SU-DHL-6 (cell line): Measurements from ENCODE around the gene TMEM42.
"Not testable (repeated sequence)": the region's sequence is repeated elsewhere in the genome, so short reads cannot be mapped to it uniquely, and the experiment has no call there.

Source experiments
- H2AFZ ChIP-seq: fragments of 200-600 bp; sonication (generic); 2 replicates; pipeline ENCODE4 v1.6.1; 2014; ENCODE audit warnings: low read depth, mild to moderate bottlenecking, moderate library complexity, mixed read lengths, antibody characterized with exemption, low read length; ENCODE audit not compliant: severe bottlenecking
- H3F3A ChIP-seq: fragments of 200-600 bp; shearing (Covaris generic); 2 replicates; pipeline ENCODE4 v1.6.0; 2016; ENCODE audit warnings: antibody characterized with exemption, mild to moderate bottlenecking; ENCODE audit not compliant: insufficient read depth
- H3K27ac ChIP-seq: fragments of 200-600 bp; sonication (generic); 2 replicates; pipeline ENCODE4 v1.5.1; 2016; ENCODE audit warnings: low read depth, mild to moderate bottlenecking, low read length, moderate library complexity, mixed read lengths
- H3K27me3 ChIP-seq: fragments of 200-600 bp; sonication (generic), shearing (Covaris generic); 2 replicates; pipeline ENCODE4 v1.6.0; 2014; ENCODE audit warnings: mild to moderate bottlenecking, low read length
- H3K36me3 ChIP-seq: fragments of 200-600 bp; sonication (generic); 2 replicates; pipeline ENCODE4 v1.6.1; 2014; ENCODE audit warnings: mild to moderate bottlenecking, low read length, mixed read lengths
- H3K4me2 ChIP-seq: fragments of 300-600, 200-600 bp; shearing (Covaris generic), sonication (generic); 2 replicates; pipeline ENCODE4 v1.6.0; 2014; ENCODE audit warnings: low read length, low read depth, mild to moderate bottlenecking; ENCODE audit not compliant: poor library complexity, severe bottlenecking
- H3K4me3 ChIP-seq: fragments of 200-600 bp; sonication (generic); 2 replicates; pipeline ENCODE4 v1.5.1; 2014; ENCODE audit warnings: antibody characterized with exemption, low read length, mild to moderate bottlenecking, mixed read lengths; ENCODE audit not compliant: insufficient read depth, poor library complexity, severe bottlenecking
- H3K79me2 ChIP-seq: fragments of 200-600 bp; sonication (generic); 2 replicates; pipeline ENCODE4 v1.6.1; 2014; ENCODE audit warnings: mild to moderate bottlenecking, low read length, moderate library complexity; ENCODE audit not compliant: insufficient read depth
- H3K9ac ChIP-seq: fragments of 200-600 bp; sonication (generic); 2 replicates; pipeline ENCODE4 v1.7.0; 2014; ENCODE audit warnings: mild to moderate bottlenecking, low read length
- H3K9me2 ChIP-seq: fragments of 200-600 bp; sonication (generic); replicated peaks from 2 replicates; pipeline ENCODE4 v1.6.1; 2014; ENCODE audit warnings: low read length; ENCODE audit not compliant: insufficient read depth
- H3K9me3 ChIP-seq: fragments of 200-600 bp; sonication (generic); 2 replicates; pipeline ENCODE4 v1.6.1; 2014; ENCODE audit warnings: low read length, mixed read lengths; ENCODE audit not compliant: insufficient read depth
- H4K20me1 ChIP-seq: fragments of 200-600 bp; sonication (generic); 2 replicates; pipeline ENCODE4 v1.6.1; 2014; ENCODE audit warnings: low read depth, mild to moderate bottlenecking, antibody characterized with exemption, low read length, moderate library complexity, mixed read lengths
- EZH2phosphoT487 ChIP-seq: fragments of 200-600 bp; sonication (generic), shearing (Covaris generic); conservative IDR thresholded peaks from 2 replicates; pipeline ENCODE4 v1.6.1; 2018; ENCODE audit warnings: mild to moderate bottlenecking, antibody characterized with exemption, low read length, moderate library complexity, mixed read lengths
- TF ChIP-seq, protein P1 (sequence below): fragments of 200-600 bp; sonication (generic); IDR thresholded peaks from one replicate; pipeline ENCODE4 v1.5.1; 2017; ENCODE audit warnings: antibody characterized with exemption, mild to moderate bottlenecking, low read length, moderate library complexity; ENCODE audit not compliant: insufficient read depth, poor library complexity, severe bottlenecking

The TMEM42 gene

DNA sequence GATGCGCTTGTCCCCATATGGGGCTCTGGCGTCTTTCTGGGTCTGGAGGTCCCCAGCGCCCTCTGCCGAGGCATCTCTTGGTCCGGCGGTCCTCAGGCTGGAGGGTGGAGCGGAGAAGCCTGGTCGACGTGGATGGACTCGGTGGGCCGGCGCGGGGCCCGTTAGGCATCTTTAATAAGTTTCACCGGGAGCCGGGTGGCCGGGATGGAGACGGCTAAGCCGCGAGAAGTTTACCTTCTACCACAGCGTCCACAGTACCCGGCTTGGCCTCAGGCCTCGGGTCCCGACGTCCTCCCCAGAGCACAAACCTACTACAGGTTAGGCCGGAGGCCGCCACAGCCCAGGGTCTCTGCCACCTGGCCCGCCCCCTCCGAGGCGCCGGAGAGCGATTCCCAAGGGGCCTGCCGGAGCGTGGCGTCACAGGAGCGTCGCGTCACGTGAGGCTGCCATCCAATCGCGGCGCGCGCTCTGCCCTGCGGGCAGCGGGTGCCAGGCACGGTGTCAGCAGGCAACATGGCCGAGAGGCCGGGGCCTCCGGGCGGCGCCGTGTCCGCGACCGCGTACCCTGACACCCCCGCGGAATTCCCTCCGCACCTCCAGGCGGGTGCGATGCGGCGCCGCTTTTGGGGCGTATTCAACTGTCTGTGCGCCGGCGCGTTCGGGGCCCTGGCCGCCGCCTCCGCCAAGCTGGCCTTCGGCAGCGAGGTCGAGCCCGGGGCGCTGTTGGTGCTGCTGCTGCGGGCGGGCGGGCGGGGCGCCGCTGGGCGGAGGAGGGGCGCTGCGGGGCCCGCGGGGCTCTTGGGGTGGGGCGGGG is at the start of gene TMEM42:
TSS of gene TMEM42 (plus strand) at position 501 of the 814 bp plus-strand sequence. CDS start at position 514, 13 bp downstream.
- Histone ChIP-seq H3K4me3 (peak within 1 kb of the TSS; percentile 57), H3K9ac (peak within 1 kb of the TSS; percentile 57), H4K20me1 (no peaks in the 10 kb centered on the region), H3K79me2 (no peaks in the 10 kb centered on the region), H3F3A (no peaks in the 10 kb centered on the region), H3K36me3 (no peaks in the 10 kb centered on the region), H3K4me2 (peak within 1 kb of the TSS; percentile 72), H3K9me2 (no peaks in the 10 kb centered on the region), H2AFZ (peak within 1 kb of the TSS; percentile 58), H3K9me3 (no peaks in the 10 kb centered on the region), H3K27me3 (no peaks in the 10 kb centered on the region), H3K27ac (peak within 1 kb of the TSS; percentile 24; the same call in 1 of the 2 replicates)
- TF ChIP-seq, protein P1, sequence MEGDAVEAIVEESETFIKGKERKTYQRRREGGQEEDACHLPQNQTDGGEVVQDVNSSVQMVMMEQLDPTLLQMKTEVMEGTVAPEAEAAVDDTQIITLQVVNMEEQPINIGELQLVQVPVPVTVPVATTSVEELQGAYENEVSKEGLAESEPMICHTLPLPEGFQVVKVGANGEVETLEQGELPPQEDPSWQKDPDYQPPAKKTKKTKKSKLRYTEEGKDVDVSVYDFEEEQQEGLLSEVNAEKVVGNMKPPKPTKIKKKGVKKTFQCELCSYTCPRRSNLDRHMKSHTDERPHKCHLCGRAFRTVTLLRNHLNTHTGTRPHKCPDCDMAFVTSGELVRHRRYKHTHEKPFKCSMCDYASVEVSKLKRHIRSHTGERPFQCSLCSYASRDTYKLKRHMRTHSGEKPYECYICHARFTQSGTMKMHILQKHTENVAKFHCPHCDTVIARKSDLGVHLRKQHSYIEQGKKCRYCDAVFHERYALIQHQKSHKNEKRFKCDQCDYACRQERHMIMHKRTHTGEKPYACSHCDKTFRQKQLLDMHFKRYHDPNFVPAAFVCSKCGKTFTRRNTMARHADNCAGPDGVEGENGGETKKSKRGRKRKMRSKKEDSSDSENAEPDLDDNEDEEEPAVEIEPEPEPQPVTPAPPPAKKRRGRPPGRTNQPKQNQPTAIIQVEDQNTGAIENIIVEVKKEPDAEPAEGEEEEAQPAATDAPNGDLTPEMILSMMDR, result no peak
- no peak for TF ChIP-seq EZH2phosphoT487

DNA sequence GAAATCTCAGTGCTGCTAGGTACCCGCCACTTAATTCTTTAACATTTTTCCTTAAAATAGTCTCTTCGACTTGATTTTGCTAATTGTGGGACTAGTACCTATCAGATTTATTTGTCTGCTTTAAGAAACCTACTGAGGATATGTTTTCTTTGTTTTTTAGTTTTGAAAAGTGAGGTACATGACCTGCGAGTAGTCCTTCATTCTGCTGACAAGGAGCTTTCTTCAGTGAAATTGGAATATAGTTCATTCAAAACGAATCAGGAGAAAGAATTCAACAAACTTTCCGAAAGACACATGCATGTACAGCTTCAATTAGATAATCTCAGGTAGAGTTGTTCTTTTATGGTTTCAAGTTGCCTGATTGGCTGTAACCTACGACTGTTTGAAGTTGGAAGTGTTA is 47.0 kb upstream of the TMEM42 start:
- Histone ChIP-seq H3K4me2 (no peak overlapping the region), H4K20me1 (no peaks in the 10 kb centered on the region), H3K4me3 (no peak overlapping the region), H3K36me3 (peaks cover 41% of the 10 kb centered on the region), H3K27me3 (no peaks in the 10 kb centered on the region), H3K9me3 (no peaks in the 10 kb centered on the region), H3K9me2 (no peaks in the 10 kb centered on the region), H3K27ac (no peak overlapping the region), H3F3A (no peaks in the 10 kb centered on the region), H2AFZ (no peak overlapping the region), H3K9ac (no peak overlapping the region), H3K79me2 (no peaks in the 10 kb centered on the region)
- no peak for TF ChIP-seq EZH2phosphoT487

DNA sequence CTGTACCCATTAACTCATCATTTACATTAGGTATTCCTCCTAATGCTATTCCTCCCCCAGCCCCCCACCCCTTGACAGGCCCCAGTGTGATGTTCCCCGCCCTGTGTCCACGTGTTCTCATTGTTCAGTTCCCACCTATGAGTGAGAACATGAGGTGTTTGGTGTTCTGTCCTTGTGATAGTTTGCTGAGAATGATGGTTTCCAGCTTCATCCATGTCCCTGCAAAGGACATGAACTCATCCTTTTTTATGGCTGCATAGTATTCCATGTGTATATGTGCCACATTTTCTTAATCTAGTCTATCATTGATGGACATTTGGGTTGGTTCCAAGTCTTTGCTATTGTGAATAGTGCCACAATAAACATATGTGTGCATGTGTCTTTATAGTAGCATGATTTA is 45.4 kb upstream of the TMEM42 start:
- H2AFZ ChIP-seq, H3K27ac ChIP-seq, H3K27me3 ChIP-seq, H3K79me2 ChIP-seq, H3F3A ChIP-seq, H3K9ac ChIP-seq, H3K9me2 ChIP-seq, H3K4me2 ChIP-seq, H3K4me3 ChIP-seq, H4K20me1 ChIP-seq, H3K9me3 ChIP-seq: not testable (repeated sequence)
- H3K36me3 ChIP-seq, result peaks cover 41% of the 10 kb centered on the region

DNA sequence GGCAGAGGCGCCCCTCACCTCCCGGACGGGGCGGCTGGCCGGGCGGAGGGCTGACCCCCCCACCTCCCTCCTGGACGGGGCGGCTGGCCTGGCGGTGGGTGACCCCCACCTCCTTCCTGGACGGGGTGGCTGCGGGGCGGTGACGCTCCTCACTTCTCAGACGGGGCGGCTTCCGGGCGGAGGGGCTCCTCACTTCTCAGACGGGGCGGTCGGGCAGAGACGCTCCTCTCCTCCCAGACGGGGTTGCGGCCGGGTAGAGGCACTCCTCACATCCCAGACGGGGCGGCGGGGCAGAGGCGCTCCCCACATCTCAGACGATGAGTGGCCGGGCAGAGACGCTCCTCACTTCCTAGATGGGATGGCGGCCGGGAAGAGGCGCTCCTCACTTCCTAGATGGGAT is 40.5 kb upstream of the TMEM42 start:
- not testable (repeated sequence) for H3K79me2 ChIP-seq, H3K9ac ChIP-seq, H3K27ac ChIP-seq, H3K9me2 ChIP-seq, H2AFZ ChIP-seq, H3K4me3 ChIP-seq, H3F3A ChIP-seq, H3K27me3 ChIP-seq, H3K4me2 ChIP-seq, H3K9me3 ChIP-seq, H4K20me1 ChIP-seq
- H3K36me3 ChIP-seq, result peaks cover 10% of the 10 kb centered on the region; the same call in 1 of the 2 replicates
